HTR-8/SVneo (cell line): ENCODE measurements around the gene TK1.

Source experiments
- DNase-seq: peaks from one replicate; pipeline ENCODE4 v3.0.0; 2011; ENCODE audit warnings: low spot score, mixed read lengths; ENCODE audit not compliant: insufficient read length
- FAIRE-seq: peaks from 2 replicates; lab custom pipeline; 2011; peaks lifted over from hg19 to GRCh38; lab: Jason Lieb, UNC

The TK1 gene

GRCh38 chr17:78138204-78139060 lies 48.4 kb downstream of the TK1 start:
- no peak for FAIRE-seq
- no peak for DNase-seq

GRCh38 chr17:78137392-78138203 lies 49.3 kb downstream of the TK1 start:
- FAIRE-seq: peak; percentile 51
- DNase-seq: no peak

- DNase-seq (no peak), FAIRE-seq (no peak)
Measured at GRCh38 chr17:78135858-78136500, 50.9 kb downstream of the TK1 start.

- no peak for FAIRE-seq
- no peak for DNase-seq
Measured at GRCh38 chr17:78134899-78135385, 51.9 kb downstream of the TK1 start.

GRCh38 chr17:78133971-78134898 lies 52.6 kb downstream of the TK1 start:
- DNase-seq (no peak), FAIRE-seq (no peak)

- FAIRE-seq: no peak
- no peak for DNase-seq
Measured at GRCh38 chr17:78133179-78133951, 53.5 kb downstream of the TK1 start.

GRCh38 chr17:78132767-78133178 lies 54.1 kb downstream of the TK1 start:
- FAIRE-seq: no peak
- DNase-seq: no peak

- DNase-seq (no peak), FAIRE-seq (no peak)
Measured at GRCh38 chr17:78132084-78132676, 54.7 kb downstream of the TK1 start.

- DNase-seq (no peak), FAIRE-seq (no peak)
Measured at GRCh38 chr17:78131172-78132083, 55.4 kb downstream of the TK1 start.

- FAIRE-seq (no peak), DNase-seq (no peak)
Measured at GRCh38 chr17:78130437-78131101, 56.3 kb downstream of the TK1 start, which contains the start of gene TMC8. Gene TMC8 (plus strand): TSS chr17:78130771. CDS start chr17:78131589, 818 bp downstream.

GRCh38 chr17:78130090-78130436 lies 56.8 kb downstream of the TK1 start:
- no peak for DNase-seq
- FAIRE-seq: no peak

- DNase-seq (no peak), FAIRE-seq (no peak)
Measured at GRCh38 chr17:78129351-78130089, 57.3 kb downstream of the TK1 start.

GRCh38 chr17:78128551-78129350 lies 58.1 kb downstream of the TK1 start, which contains the start of gene TMC6:
Gene TMC6 (minus strand): TSS chr17:78128755. CDS start chr17:78126832, 1,923 bp downstream.
- DNase-seq (peak; percentile 84), FAIRE-seq (no peak)

GRCh38 chr17:78127888-78128550 lies 58.8 kb downstream of the TK1 start:
- DNase-seq (no peak), FAIRE-seq (no peak)
